ENCODE data around the gene OR2M3. TPM values are rescaled to one million over a fixed set of nuclear protein-coding genes. Genes with fewer than 3 reads are reported as not detected.

OR2M3 gene
- total RNA-seq, 1 donor from 2014 or later = not detected

DNA sequence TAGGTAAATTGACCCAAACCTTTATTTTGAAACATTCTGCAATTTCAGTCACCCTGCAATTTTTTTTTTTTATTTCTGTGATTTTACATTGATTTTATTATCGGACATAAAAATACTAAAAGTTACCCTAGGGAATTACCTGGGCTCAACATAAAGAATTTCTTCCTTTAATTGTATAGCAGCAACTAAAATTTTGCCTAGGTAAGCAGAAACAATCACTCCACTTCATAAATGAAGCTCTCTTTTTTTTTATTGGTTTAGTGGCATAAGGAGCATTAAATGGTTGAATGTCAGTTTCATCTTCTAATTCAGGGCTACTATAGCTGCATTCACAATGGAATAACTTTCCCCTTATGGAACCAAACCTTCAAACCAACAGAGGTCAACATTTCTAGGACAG is 18.8 kb downstream of the OR2M3 start:
- Mint-ChIP-seq H3K27me3 (ENCODE audit: low read depth, unreplicated experiment) (no peaks in the 10 kb centered on the region), H3K9me3 (ENCODE audit: unreplicated experiment) (peaks cover 2% of the 10 kb centered on the region), H3K27ac (ENCODE audit: unreplicated experiment) (no peak overlapping the region), H3K4me3 (ENCODE audit: unreplicated experiment) (no peak overlapping the region), H3K4me1 (ENCODE audit: low read depth, unreplicated experiment) (no peaks in the 10 kb centered on the region), H3K36me3 (ENCODE audit: low read depth, unreplicated experiment) (no peaks in the 10 kb centered on the region)
- Histone ChIP-seq H3K79me2 (ENCODE audit: insufficient read depth, low read length) (no peaks in the 10 kb centered on the region), H4K20me1 (ENCODE audit: insufficient read depth, low read length) (no peaks in the 10 kb centered on the region), H3K9ac (ENCODE audit: low read length) (no peak overlapping the region), H3K4me2 (ENCODE audit: low read length) (no peak overlapping the region), H3K36me3 (ENCODE audit: insufficient read depth, low read length) (no peaks in the 10 kb centered on the region), H3K27me3 (ENCODE audit: insufficient read depth, low read length) (no peaks in the 10 kb centered on the region), H3K27ac (ENCODE audit: low read depth, low read length) (no peak overlapping the region), H3K4me1 (ENCODE audit: insufficient read depth, low read length) (no peaks in the 10 kb centered on the region), H2AFZ (ENCODE audit: low read depth, low read length) (no peak overlapping the region), H3K9me3 (ENCODE audit: insufficient read depth, low read depth, low read length) (peaks cover 7% of the 10 kb centered on the region), H3K4me3 (ENCODE audit: insufficient read depth, low read depth, low read length) (no peak overlapping the region)
- no peak for TF ChIP-seq EZH2 (IDR thresholded peaks at IDR 0.05; ENCODE audit: insufficient read depth, low read length)
- TF ChIP-seq, protein P1, sequence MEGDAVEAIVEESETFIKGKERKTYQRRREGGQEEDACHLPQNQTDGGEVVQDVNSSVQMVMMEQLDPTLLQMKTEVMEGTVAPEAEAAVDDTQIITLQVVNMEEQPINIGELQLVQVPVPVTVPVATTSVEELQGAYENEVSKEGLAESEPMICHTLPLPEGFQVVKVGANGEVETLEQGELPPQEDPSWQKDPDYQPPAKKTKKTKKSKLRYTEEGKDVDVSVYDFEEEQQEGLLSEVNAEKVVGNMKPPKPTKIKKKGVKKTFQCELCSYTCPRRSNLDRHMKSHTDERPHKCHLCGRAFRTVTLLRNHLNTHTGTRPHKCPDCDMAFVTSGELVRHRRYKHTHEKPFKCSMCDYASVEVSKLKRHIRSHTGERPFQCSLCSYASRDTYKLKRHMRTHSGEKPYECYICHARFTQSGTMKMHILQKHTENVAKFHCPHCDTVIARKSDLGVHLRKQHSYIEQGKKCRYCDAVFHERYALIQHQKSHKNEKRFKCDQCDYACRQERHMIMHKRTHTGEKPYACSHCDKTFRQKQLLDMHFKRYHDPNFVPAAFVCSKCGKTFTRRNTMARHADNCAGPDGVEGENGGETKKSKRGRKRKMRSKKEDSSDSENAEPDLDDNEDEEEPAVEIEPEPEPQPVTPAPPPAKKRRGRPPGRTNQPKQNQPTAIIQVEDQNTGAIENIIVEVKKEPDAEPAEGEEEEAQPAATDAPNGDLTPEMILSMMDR (IDR thresholded peaks at IDR 0.05; ENCODE audit: insufficient read depth, low read depth, low read length) = no peak
- no peak for FAIRE-seq
- DNase-seq (ENCODE audit: low read depth) = no peak

DNA sequence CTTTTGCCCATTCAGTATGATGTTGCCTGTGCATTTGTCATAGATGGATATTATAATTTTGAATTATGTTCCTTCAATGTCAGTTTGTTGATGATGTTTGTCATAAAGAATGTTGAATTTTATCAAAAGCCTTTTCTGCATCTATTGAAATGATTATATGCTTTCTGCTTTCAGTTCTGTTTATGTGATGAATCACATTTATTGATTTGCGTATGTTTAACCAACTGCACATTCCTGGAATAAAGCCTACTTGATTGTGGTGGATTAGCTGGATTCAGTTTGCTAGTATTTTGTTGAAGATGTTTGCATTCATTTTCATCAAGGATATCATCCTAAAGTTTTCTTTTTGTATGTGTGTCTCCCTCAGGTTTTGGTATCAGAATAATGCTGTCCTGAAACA is 28.5 kb downstream of the OR2M3 start:
- Mint-ChIP-seq H3K27me3 (ENCODE audit: low read depth, unreplicated experiment) (no peaks in the 10 kb centered on the region), H3K4me1 (ENCODE audit: low read depth, unreplicated experiment) (no peaks in the 10 kb centered on the region), H3K9me3 (ENCODE audit: unreplicated experiment) (peaks cover 8% of the 10 kb centered on the region), H3K4me3 (ENCODE audit: unreplicated experiment) (no peak overlapping the region), H3K27ac (ENCODE audit: unreplicated experiment) (no peak overlapping the region), H3K36me3 (ENCODE audit: low read depth, unreplicated experiment) (no peaks in the 10 kb centered on the region)
- Histone ChIP-seq H3K4me2 (ENCODE audit: low read length) (no peak overlapping the region), H3K27me3 (ENCODE audit: insufficient read depth, low read length) (no peaks in the 10 kb centered on the region), H3K79me2 (ENCODE audit: insufficient read depth, low read length) (no peaks in the 10 kb centered on the region), H3K27ac (ENCODE audit: low read depth, low read length) (no peak overlapping the region), H3K9me3 (ENCODE audit: insufficient read depth, low read depth, low read length) (peaks cover 10% of the 10 kb centered on the region), H3K4me1 (ENCODE audit: insufficient read depth, low read length) (no peaks in the 10 kb centered on the region), H3K36me3 (ENCODE audit: insufficient read depth, low read length) (no peaks in the 10 kb centered on the region), H3K9ac (ENCODE audit: low read length) (no peak overlapping the region), H4K20me1 (ENCODE audit: insufficient read depth, low read length) (no peaks in the 10 kb centered on the region), H2AFZ (ENCODE audit: low read depth, low read length) (no peak overlapping the region), H3K4me3 (ENCODE audit: insufficient read depth, low read depth, low read length) (no peak overlapping the region)
- FAIRE-seq (no peak), DNase-seq (ENCODE audit: low read depth) (no peak)
- no peak for TF ChIP-seq EZH2 (IDR thresholded peaks at IDR 0.05; ENCODE audit: insufficient read depth, low read length)
- TF ChIP-seq, protein P1 (IDR thresholded peaks at IDR 0.05; ENCODE audit: insufficient read depth, low read depth, low read length) = no peak

DNA sequence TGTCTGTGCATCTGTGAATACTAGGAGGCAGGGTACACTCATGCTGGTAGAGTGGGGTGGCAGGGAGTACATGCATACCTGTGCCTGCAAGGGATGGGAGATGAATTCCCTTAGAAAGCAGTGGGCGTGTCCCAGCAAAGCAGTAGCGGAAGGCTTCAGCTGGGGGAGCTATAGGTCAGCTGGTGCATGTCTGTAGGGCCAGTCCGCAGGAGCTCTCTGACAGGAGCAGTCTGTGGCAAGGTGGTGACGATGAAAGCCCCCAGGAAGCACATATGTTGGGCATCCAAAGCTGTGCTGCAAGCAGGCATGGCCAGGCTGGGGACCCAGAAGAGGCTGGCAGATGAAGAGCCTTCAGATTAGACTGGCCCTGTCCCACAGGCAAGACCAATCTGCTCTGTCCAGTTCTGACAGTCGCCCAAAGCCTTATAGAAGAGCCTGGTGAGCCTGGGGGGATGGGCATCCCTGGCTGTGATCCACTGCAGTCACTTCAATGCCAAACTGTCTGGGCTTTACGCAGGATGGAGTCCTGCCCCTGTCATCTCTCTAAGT is 32.4 kb downstream of the OR2M3 start:
- Histone ChIP-seq H3K4me1 (ENCODE audit: insufficient read depth, low read length) (no peaks in the 10 kb centered on the region), H3K27me3 (ENCODE audit: insufficient read depth, low read length) (no peaks in the 10 kb centered on the region), H3K36me3 (ENCODE audit: insufficient read depth, low read length) (no peaks in the 10 kb centered on the region), H3K4me2 (ENCODE audit: low read length) (no peak overlapping the region), H3K9me3 (ENCODE audit: insufficient read depth, low read depth, low read length) (peaks cover 8% of the 10 kb centered on the region), H4K20me1 (ENCODE audit: insufficient read depth, low read length) (no peaks in the 10 kb centered on the region), H3K79me2 (ENCODE audit: insufficient read depth, low read length) (no peaks in the 10 kb centered on the region), H3K4me3 (ENCODE audit: insufficient read depth, low read depth, low read length) (no peak overlapping the region), H3K9ac (ENCODE audit: low read length) (no peak overlapping the region), H3K27ac (ENCODE audit: low read depth, low read length) (no peak overlapping the region), H2AFZ (ENCODE audit: low read depth, low read length) (no peak overlapping the region)
- H3K9me3 Mint-ChIP-seq (ENCODE audit: unreplicated experiment) = peaks cover 8% of the 10 kb centered on the region
- DNase-seq (ENCODE audit: low read depth) = no peak
- no peaks in the 10 kb centered on the region for H3K36me3 Mint-ChIP-seq (ENCODE audit: low read depth, unreplicated experiment)
- no peak overlapping the region for H3K27ac Mint-ChIP-seq (ENCODE audit: unreplicated experiment)
- no peaks in the 10 kb centered on the region for H3K4me1 Mint-ChIP-seq (ENCODE audit: low read depth, unreplicated experiment)
- H3K4me3 Mint-ChIP-seq (ENCODE audit: unreplicated experiment) = no peak overlapping the region
- no peaks in the 10 kb centered on the region for H3K27me3 Mint-ChIP-seq (ENCODE audit: low read depth, unreplicated experiment)
- TF ChIP-seq, protein P1 (IDR thresholded peaks at IDR 0.05; ENCODE audit: insufficient read depth, low read depth, low read length) = no peak
- FAIRE-seq = no peak
